T1000 (cell line): ENCODE results near the gene AKAP9.
"Not testable (repeated sequence)": the region's sequence is repeated elsewhere in the genome, so short reads cannot be mapped to it uniquely, and the experiment has no call there.

Source experiments
- DNase-seq: peaks from one replicate; lab custom pipeline; 2025; ENCODE audit warnings: mixed read lengths; lab: John Stamatoyannopoulos, UW

The AKAP9 gene

DNA sequence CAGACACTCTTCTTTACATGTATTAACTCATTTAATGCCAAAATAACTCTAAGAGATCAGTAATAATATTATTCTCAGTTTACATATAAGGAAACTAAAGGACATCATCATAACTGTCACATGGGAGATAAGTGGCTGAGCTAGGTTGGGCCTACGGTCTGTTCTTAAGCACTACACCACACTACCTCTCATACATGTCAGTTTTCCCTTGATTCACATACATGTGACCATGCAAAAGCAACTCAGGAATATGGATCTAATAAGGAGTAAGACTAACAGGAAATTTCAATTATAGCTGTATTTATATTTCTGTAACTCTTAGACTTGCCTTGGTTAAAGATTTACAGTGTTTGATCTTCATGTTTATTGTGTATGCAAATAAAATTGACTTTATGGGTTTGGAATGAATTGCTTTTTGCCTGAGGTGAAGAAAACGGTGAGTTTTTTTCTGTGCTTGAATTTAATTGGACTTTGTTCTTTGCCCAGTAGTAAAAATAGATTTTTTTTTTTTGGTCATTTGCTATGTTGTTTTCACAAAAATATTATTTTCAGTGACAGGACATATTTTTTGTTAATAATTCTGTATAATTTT, 123.9 kb downstream of the AKAP9 start:
- no peak for DNase-seq

GRCh38 chr7:92071032-92071431, 130.4 kb downstream of the AKAP9 start:
- DNase-seq = no peak

DNA sequence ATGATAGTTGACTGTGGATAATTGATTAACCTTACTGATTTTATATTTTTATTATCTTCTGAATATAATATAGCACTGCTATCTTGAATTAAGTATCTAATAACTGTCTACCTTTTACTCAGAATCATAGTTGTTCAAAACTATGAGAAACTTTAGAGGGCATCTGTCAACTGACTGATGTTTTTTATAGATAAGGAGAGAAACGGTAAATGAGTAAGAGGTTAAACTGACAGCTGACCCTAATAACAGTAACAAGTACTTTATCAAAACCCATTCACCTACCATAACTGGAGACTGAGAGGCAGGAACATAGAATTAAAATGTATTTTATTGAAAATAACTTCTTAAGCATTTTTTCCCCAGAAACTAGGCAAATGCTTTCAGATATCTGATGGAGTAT, 131.5 kb downstream of the AKAP9 start:
- DNase-seq = no peak

DNA sequence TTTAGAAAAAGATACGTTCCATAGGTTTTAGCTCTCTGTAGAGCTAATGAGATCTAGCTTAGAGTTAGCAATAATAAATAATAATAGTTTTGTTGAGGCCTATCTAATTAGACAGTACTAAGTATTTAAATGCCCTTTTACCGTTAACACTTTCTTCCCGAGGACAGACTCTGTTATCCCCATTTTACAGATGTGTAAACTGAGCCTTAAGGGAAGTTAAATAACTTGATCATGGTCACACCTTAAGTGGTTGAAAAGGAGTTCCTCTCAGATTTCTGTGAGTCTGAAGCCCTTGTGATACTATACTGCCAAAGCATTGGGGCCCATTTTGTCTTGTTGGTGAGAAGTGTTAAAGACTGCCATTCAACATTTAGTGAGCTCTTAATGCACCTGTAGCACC, 132.0 kb downstream of the AKAP9 start:
- no peak for DNase-seq

DNA sequence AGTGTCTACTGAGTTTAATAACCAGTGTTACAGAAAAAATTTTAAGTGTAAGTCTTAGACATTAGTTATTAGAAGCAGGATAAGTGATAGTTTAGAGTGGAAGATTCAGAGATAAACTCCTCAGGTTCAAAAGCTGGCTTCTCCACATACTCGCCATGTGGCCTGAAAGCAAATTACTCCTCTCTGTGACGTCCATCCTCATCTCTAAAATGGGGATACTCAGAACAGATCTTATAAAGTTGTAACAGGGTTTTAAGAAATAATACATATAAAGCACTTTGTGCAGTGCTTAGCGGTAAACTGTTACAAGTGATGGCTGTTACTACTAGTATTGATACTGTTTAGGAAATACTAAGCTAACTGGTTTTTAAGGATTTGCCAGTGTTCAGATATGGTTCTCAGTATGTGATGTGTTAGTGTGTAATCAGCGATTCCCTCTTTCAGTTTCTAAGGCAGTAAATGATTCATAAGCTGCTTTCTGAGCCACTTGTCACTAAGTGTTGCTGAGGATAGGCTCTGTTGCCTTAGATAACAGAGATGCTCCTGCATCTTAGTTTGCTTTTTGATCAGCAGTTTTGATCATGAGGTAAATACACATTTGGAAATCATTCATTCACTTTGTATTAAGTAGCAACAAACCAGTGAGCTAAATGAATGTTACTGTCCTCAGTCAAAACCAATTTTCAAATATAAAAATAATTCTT, 134.9 kb downstream of the AKAP9 start:
- no peak for DNase-seq

- DNase-seq = no peak
These were observed 135.8 kb downstream of the AKAP9 start for GRCh38 chr7:92076509-92076908.

DNA sequence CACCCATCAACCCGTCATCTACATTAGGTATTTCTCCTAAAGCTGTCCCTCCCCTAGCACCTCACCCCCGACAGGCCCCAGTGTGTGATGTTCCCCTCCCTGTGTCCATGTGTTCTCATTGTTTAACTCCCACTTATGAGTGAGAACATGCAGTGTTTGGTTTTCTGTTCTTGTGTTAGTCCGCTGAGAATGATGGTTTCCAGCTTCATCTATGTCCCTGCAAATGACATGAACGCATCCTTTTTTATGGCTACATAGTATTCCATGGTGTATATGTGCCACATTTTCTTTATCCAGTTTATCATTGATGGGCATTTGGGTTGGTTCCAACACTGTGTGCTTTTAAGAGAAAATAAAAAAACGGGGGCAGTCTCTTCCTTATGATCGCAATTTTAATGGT, 143.3 kb downstream of the AKAP9 start:
- not testable (repeated sequence) for DNase-seq

DNA sequence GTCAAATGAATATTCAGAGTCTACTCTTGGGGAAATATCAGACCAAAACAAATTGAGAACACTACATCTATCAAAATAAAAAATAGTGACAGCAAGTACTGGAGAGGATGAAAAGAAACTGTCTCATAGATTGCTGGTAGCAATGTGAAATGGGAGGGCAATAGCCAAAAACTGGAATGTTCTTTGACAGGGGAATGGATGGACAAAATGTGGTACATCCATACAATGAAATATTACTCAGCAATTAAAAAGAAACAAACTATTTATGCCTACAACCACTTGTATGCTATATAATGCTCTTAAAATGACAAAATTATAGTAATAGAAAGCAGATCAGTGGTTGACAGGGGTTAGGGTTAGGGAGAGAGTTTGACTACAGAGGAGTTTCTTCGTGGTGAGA, 147.6 kb downstream of the AKAP9 start:
- DNase-seq = no peak

DNA sequence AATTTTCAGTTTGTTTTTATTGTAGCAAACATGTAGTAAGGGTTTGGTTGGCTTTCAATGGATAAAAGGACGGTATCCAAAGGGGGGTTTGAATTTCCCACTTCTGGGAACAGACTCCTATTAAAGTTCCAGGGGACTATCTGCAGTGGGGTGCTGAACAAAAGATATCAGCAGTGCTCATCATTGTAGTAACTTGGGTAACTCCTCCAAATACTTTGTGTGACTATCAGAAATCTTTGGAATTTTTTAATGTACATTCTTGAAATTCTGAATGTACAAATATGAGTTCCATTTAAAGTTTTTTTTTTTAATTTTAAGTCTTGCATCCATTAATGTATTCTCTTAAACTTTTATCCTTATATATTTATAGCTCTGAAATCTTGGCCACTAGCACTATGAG, 151.5 kb downstream of the AKAP9 start:
- no peak for DNase-seq

DNA sequence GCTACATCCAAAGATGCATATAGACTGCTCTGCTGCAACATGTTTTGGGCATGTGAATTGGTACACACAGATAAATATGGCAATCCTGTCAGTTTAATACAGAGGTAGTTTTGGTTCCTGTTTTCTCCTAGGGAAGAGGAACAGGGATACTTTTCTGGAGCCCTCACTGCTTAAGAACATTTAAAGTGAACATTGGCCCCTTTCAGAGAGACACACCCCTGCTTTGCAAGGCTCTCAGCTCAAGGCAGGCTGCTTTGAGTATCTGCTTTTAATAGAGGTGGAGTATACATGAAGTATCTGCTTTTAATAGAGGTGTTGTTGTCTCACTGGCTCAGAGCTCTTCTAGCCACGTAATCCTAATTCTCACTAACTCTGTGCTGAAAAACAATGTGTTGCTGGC, 154.7 kb downstream of the AKAP9 start:
- no peak for DNase-seq

DNA sequence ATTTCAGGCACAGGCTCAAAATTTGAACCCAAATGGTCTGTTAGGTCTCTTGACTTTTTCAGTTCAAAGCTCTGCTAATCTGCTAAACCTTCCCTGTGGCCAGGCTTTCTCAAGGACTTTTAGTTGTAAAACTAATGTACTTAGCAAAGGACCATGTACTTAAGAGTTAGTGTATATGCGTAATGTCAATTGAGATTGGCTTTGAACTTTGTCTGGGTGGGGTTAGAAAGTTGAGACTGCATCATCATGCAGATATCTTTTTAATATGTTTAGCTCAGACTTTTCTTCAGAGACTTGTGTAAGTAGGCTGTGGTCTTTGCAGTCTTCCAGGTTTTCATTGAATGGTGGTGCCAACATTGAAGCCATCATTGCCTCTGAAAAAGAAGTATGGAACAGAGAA, 159.9 kb downstream of the AKAP9 start:
- DNase-seq = no peak

DNA sequence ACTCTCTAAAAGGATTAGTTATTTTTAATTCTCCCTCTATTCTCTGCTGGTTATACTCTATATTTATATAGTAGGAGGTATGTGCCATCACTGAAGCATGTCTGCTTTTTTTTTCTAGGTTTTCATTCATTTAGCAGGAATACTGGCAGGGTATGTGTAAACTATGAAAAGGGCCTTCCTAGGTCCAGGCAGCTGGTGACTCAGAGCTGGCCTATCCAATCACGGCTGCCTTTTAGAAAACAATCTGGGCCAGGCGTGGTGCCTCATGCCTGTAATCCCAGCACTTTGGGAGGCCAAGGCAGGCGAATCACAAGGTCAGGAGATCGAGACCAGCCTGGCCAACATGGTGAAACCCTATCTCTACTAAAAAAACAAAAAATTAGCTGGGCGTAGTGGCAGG, 162.2 kb downstream of the AKAP9 start:
- not testable (repeated sequence) for DNase-seq

DNA sequence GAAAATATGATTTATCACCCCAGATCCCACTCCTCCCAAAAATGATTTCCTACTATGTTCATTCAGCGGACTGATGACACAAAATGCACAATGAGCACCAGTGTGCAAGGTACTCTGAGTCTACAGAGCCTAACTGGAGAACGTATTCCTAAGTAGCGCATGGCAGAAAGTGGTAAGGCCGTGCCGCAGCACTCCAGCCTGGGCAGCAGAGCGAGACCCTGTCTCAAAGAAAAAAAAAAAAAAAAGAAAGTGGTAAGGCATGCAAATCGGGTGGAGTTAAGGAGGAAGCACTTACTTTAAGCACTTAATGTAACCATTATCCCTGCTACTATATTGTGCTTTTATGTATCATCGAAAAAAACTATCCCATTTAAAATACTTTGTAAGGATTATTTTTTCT, 168.2 kb downstream of the AKAP9 start:
- DNase-seq = no peak

DNA sequence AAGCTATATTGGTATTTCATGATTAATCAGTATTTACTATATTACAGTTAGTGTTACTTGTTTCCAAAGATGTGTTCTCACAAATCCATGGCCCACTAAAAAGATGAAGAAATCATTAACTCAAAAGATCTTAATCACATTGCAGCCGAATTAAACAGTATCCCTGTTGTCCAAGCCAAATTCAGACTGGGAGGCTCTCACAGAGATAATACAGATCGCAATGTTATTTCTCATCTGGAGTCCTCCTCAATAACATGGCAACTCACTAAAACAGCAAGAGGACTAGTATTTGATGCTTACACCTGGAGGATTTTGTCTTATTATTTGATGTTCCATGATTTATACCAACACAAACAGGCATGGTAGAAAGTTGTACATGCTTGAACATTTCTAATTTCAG, 170.2 kb downstream of the AKAP9 start:
- DNase-seq = no peak

DNA sequence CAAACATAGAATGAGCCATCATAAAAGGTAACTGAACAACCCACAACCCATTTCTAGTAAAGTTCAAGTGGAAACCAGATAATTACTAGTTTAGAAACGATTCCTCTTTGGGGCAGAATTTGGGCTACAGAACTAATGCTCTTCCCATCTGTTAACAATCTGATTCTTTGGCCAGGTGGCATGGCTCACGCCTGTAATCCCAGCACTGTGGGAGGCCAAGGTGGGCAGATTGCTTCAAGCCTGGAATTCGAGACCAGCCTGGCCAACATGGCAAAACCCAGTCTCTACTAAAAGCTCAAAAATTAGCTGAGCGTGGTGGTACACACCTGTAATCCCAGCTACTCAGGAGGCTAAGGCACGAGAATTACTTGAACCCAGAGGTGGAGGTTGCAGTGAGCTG, 175.2 kb downstream of the AKAP9 start:
- DNase-seq = no peak

DNA sequence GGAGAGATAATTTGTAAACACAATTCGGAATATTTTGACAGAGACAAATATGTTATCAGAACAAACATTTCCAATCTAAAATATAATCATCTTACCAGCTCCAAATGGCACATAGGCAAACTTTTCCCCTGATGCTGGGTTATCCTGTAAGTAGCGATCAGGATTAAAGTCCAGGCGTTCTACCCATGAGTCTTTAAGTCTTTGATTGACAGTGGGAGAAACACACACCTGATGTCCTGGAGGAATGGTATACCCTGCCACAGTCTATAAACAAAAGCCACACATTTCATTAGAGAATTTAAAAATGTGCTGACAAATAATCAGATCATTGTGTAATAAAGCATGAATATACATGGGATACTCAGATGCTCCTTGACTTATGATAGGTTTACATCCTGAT, 176.3 kb downstream of the AKAP9 start:
- DNase-seq = no peak

DNA sequence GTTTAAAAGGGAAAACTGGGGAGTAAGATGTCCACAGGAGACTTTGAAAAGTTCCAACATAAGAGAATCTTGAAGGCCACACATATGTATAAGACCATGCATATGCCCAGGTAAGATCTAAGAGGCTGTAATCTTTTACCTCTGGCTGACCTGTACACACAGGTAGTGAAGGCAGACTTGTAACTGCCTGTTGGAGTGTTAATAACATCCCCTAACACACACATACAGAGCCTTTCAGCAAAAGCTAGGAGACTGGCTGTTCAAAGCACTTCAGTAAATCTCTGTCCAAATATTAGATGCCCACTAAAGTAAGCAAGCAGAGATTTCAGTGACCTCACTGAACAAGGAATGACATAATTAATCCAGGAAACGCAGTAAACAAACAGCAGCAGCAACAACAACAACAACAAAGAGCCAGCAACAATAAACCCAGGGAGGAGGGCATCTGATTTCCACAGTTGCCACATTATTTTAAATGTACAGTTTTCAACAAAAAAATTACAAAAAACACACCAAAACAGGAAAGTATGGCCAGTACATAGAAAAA, 178.6 kb downstream of the AKAP9 start:
- no peak for DNase-seq

DNA sequence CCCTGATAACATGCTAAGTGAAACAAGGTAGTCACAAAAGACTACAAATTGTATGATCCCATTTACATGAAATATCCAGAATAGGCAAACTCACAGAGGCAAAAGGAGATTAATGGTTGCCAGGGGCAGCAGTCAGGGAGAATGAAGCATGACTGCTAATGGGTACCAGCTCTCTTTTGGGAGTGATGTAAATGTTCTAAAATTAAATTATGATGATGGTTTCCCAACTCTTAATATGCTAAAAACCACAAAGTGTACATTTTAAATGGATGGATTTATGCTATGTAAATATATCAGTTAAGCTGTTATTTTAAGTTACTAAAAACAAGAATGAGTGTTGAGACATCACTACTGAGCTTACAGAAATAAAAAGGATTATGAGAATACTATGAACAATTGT, 181.0 kb downstream of the AKAP9 start:
- DNase-seq = no peak

GRCh38 chr7:92131093-92131492, 190.4 kb downstream of the AKAP9 start:
- DNase-seq = no peak

DNA sequence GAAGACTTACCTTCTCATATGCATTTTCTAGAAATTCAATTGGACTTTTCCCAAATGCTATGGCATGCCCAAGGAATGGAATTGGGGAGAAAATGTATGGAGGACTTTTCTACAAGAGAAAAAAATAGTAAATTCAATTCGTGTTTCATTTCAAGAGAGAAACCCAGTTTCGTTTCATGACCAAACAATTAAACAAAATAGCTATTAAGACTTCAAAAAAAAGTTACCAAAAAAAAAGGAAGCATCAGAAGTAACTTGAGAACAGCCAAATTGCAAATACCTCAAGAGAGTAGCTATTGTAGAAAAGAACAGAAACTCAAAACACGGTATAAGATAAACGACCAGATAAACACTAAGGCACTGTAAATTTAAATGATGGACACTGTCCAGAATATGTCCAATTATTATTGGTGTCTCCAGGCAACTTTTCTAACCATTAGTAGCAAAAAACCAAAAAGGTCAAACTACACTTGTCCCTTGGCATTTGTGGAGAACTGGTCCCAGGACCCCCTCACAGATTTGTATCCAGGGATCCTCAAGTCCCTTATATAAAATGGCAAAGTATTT, 191.2 kb downstream of the AKAP9 start:
- DNase-seq = no peak

DNA sequence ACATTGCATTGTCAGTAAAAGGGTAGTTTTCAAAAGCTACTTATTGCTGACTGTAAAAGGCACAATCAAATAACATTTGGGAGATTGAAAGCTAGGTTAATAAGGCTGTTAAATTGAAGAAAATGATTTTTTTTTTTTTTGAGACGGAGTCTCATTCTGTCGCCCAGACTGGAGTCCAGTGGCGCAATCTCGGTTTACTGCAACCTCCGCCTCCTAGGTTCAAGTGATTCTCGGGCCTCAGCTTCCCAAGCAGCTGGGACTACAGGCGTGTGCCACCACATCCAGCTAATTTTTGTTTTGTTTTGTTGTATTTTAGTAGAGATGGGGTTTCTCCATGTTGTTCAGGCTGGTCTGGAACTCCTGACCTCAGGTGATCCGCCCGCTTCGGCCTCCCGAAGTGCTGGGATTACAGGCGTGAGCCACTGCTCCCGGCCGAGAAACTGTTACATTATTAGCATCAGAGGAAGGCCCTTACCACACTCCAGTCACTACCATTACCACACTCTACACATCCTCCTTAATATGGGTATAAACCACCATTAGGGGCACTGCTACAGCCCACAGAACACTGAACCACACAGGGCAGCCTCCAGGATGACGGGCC, 192.6 kb downstream of the AKAP9 start:
- DNase-seq = no peak

- DNase-seq = no peak
These were observed 193.1 kb downstream of the AKAP9 start for GRCh38 chr7:92133737-92134270.
